HG02759 (cell line): Measurements from ENCODE around the gene PKP4.

Experiments used
- ATAC-seq: cut with Tn5 transposase; IDR thresholded peaks from one replicate; pipeline ENCODE4 v1.9.1; 2021; ENCODE audit warnings: mild to moderate bottlenecking, moderate library complexity; ENCODE audit not compliant: unreplicated experiment

Gene PKP4

DNA sequence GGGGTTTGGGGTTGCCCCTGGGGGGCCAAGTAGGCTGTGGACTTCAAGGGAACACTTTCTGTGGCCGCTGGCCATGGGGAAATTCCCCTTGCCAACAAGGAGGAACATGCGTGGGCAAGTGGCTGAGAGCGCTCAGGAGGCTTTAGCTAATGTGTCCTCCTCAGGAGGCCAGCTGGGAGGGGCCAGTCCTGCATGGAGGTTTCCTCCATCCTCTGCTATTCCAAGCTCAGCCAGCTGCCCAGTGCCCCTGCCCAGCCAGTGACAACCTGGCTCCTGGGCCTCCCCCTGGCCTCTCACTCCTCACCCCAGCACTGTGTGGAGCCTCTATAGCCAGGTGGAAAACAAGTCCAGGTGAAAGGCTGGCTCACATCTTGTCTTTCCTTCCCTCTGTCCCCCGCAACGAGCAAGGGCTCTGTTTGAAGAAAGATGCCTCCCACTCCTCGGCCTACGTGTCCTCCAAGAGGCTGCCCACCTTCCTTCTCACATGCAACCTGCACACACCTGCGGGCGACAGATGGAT, 273.9 kb downstream of the PKP4 start:
- ATAC-seq: no peak

DNA sequence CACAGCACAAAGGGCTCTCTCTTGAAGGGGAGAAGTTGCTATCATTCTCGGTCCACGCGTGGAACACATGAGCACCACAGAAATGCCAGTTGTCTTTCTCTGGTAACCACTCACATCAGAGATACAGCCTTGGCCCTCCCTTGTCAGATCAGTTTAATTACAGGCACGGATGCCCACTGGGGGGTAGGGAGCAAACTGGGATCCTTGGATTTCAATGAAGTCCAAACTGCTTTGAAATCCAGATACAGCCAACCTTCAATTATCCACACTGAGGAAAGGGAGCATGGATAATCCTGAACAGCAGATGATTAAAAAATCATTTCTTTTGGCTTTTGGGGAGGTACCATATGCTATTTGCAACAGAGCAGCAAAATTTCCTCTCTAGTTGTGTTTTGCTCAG, 274.6 kb downstream of the PKP4 start:
- ATAC-seq: no peak
